HG03575 (cell line): Measurements from ENCODE around the gene FOXE3.
"Not testable (repeated sequence)": the region's sequence is repeated elsewhere in the genome, so short reads cannot be mapped to it uniquely, and the experiment has no call there.

Experiments
- ATAC-seq: cut with Tn5 transposase; IDR thresholded peaks from one replicate; pipeline ENCODE4 v1.9.1; 2021; ENCODE audit not compliant: unreplicated experiment, insufficient number of reproducible peaks, low FRiP score; ENCODE audit errors: extremely low read depth

FOXE3 gene

GRCh38 chr1:47442842-47443529, 26.9 kb downstream of the FOXE3 start:
- no peak for ATAC-seq

- ATAC-seq: no peak
Measured at GRCh38 chr1:47443530-47444296, 27.6 kb downstream of the FOXE3 start.

DNA sequence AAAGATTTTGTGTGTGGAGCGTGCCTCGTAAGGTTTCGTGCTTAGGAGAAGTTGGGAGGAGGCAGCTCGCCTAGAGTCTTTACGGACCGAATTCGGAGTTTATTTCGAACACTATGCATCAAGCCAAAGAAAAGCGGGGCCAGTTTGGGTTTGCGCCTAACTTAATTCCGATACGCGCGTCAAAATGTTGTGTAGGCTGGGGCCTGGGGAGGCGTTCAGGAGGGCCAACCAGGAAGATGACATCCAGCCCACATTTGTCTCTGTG, 28.1 kb downstream of the FOXE3 start:
- no peak for ATAC-seq

GRCh38 chr1:47444562-47445465, 28.7 kb downstream of the FOXE3 start:
- ATAC-seq: no peak

DNA sequence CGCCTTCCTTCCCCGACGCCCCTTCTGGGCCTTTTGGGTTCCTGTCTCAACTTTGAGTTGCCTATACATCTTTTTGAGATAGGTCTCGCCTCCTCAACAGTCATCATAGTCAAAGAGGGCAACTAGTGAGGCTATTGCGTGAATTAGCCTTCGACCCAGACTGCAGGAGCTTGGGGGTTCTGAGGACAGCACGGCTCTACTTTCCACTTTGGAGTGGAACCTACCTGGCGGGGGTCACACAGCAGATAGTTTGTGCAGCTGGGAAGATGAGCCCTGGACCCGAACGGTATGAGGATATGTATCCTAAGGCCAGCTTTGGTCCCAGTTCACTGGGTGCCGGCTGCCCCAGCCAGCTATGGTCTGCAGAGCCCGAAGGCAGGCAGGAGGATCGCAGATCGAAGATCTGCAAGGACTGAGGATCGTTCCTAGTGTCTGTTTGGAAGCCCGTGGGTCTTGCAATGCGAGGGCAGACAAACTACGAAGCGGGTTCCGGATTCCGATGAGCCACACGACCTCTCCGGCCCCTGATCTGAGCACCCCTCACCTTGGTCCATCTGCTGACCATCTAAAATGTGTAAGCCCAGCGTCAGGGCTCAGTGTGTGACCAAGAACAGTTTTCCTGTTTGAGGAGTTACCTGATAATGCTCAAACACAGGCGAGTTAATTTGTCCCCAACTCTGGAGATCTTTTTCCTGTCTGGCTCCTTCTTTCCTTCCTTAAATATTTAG, 29.9 kb downstream of the FOXE3 start:
- no peak for ATAC-seq

- ATAC-seq: no peak
Measured at GRCh38 chr1:47448462-47449222, 32.6 kb downstream of the FOXE3 start.

DNA sequence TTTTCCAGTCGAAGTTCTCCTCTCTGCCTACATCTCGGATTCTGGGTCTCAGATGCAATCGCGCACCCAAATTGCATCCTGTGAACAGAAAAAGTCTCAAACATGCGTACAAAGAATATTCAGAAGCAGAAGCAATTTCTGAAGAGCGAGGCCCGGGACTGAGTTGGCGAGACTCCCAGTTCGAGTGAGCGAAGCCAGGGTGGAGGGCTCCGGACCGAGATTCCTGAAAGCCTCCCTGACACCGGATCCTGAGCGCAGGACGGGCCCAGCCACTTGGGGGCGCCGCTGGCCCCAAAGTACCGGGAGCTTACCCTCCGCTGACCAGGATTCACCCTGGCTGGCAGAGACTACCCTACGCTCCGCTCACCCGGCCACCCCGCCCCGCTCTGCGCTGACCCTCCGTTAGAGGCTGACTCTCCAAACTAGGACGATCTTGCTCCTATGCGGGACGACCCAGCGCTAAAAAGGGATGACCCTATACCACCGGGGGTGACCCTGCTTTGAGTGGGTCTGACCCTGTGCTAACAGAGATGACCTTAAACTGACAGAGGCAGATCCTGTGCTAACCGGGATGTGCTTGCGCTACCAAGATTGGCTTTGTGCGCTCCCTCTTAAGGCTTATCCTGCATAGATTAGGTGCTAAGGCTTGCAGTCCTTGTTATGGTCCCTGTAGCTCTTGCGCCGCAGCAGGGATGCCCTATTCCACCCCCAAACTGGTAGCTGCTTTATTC, 33.9 kb downstream of the FOXE3 start:
- ATAC-seq: no peak

- no peak for ATAC-seq
Measured at GRCh38 chr1:47450606-47451005, 34.5 kb downstream of the FOXE3 start.

DNA sequence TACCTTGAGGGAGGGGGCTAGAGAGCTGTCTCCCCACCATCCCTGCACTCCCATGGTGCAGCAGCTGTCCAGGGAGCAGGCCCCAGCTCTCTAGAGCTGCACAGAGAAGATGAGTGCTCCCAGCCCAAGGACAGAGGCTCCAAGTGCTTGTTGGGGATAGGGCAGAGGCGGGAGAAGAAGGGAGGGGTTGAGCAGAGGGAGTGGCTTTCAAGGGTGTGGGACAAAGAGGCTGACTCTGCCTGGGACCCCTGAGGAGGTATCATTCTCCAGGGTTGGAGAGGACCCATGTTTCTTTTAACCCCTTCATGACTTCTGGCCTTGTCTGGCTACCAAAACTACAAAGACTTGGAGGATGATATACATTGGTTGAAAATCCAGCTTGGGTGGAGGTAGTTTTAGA, 36.3 kb downstream of the FOXE3 start:
- ATAC-seq: no peak

DNA sequence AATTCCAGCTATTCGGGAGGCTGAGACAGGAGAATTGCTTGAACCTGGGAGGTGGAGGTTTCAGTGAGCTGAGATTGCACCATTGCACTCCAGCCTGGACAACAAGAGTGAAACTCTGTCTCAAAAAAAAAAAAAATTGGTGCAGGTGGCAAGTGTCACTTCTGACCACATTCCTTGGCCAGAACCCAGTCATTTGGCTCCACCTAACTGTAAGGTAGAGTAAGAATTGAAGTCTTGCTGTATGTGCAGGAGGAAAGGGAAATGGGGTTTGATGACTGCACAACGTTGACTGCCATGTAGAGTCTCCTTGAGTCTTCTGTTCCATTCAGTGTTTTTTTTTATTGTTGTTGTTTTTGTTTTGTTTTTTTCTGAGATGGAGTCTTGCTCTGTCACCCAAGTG, 37.8 kb downstream of the FOXE3 start:
- not testable (repeated sequence) for ATAC-seq

- ATAC-seq: no peak
Measured at GRCh38 chr1:47456250-47456649, 40.2 kb downstream of the FOXE3 start.

DNA sequence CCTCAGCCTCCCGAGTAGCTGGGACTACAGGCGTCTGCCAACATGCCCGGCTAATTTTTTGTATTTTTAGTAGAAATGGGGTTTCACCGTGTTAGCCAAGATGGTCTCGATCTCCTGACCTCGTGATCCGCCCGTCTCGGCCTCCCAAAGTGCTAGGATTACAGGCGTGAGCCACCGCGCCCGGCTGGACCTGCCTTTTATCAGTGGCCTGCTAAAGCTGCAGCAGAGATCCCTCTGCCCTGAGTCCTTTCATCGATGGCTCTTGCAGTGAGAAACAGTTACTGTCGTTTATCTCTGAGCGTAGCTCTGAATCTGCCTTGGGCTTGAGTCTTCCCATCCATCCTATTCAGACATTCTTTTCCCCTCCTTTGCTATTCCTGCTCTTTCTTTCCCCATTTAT, 41.5 kb downstream of the FOXE3 start:
- ATAC-seq: not testable (repeated sequence)

DNA sequence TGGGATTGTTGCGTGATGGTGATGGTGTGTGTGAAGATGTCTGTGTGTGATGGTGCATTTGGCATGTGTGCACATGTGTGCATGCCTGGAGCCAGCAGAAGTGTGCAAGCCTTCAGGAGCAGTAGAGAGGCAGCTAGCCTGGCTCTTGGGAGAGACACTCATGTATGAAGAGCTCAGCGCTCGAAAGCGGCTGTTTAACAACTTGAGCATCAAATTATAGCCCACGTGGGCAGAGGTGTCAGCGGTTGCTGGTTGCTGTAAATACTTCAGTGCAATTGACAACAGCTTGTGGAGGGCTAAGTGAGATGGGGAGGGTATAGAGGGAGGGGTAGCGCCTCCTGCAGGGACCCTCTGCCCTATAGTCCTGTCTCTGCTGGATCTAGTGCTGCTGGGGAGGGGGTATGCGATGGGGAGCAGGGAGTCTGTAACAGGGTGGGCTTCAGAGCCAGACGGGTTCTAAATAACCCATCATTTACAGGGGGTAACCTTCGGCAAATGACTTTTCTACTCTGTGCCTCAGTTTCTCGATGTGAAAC, 43.2 kb downstream of the FOXE3 start:
- no peak for ATAC-seq

GRCh38 chr1:47460040-47460439, 44.0 kb downstream of the FOXE3 start:
- no peak for ATAC-seq

- no peak for ATAC-seq
Measured at GRCh38 chr1:47460456-47460855, 44.4 kb downstream of the FOXE3 start.

- ATAC-seq: no peak
Measured at GRCh38 chr1:47465605-47466004, 49.5 kb downstream of the FOXE3 start.
